ENCODE measurements around the gene KIF23. TPM values are rescaled to one million over a fixed set of nuclear protein-coding genes. Genes with fewer than 3 reads are reported as not detected.

KIF23 gene
- total and polyA plus RNA-seq, 2 of the 4 experiments (the other 2 are of a cell fraction): 37.7 to 56.1 TPM

GRCh38 chr15:69460481-69460880, 46.3 kb downstream of the KIF23 start:
- peaks cover 12% of the 10 kb centered on the region for H3K4me1 ChIP-seq (ENCODE audit: control insufficient read depth, insufficient read depth, low read length)
- ChIA-PET POLR2A (ENCODE audit: unreplicated experiment) (no interaction called here), CTCF (no interaction called here)
- no peak overlapping the region for H2BK5ac ChIP-seq (ENCODE audit: low read depth, low read length, poor library complexity, severe bottlenecking)
- in situ Hi-C loops (cut with MboI; ENCODE audit: low sequenced_read_pairs) (no loop called here), dilution Hi-C loops (cut with HindIII; ENCODE audit: low sequenced_read_pairs, unreplicated experiment) (no loop called here), intact Hi-C loops (cut with micrococcal nuclease) (no loop called here)
- H2AK5ac ChIP-seq (ENCODE audit: low read depth, low read length): no peak overlapping the region
- H3K18ac ChIP-seq (ENCODE audit: low read depth, low read length): no peak overlapping the region
- TF ChIP-seq MAFK (IDR thresholded peaks at IDR 0.05; ENCODE audit: low read depth, low read length) (no peak), FOS (IDR thresholded peaks at IDR 0.05; ENCODE audit: low read depth, low read length) (no peak), SMC3 (IDR thresholded peaks at IDR 0.05; ENCODE audit: low read depth, low read length) (no peak), NFE2L2 (IDR thresholded peaks at IDR 0.05; ENCODE audit: low read depth, low read length) (no peak), POLR2A (IDR thresholded peaks at IDR 0.05; ENCODE audit: low read depth, low read length) (no peak), RFX5 (IDR thresholded peaks at IDR 0.05; ENCODE audit: low read depth, low read length) (no peak), CEBPB (IDR thresholded peaks at IDR 0.05; ENCODE audit: low read depth, low read length) (no peak), CHD1 (IDR thresholded peaks at IDR 0.05; ENCODE audit: low read depth, low read length) (no peak), BHLHE40 (IDR thresholded peaks at IDR 0.05; ENCODE audit: low read depth, low read length) (no peak), RCOR1 (IDR thresholded peaks at IDR 0.05; ENCODE audit: insufficient replicate concordance, low read length) (no peak), MXI1 (IDR thresholded peaks at IDR 0.05; ENCODE audit: borderline replicate concordance, low read depth, low read length) (no peak)
- TF ChIP-seq, protein P1, sequence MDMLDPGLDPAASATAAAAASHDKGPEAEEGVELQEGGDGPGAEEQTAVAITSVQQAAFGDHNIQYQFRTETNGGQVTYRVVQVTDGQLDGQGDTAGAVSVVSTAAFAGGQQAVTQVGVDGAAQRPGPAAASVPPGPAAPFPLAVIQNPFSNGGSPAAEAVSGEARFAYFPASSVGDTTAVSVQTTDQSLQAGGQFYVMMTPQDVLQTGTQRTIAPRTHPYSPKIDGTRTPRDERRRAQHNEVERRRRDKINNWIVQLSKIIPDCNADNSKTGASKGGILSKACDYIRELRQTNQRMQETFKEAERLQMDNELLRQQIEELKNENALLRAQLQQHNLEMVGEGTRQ (IDR thresholded peaks at IDR 0.05; ENCODE audit: low read depth, low read length): no peak
- TF ChIP-seq, protein P2, sequence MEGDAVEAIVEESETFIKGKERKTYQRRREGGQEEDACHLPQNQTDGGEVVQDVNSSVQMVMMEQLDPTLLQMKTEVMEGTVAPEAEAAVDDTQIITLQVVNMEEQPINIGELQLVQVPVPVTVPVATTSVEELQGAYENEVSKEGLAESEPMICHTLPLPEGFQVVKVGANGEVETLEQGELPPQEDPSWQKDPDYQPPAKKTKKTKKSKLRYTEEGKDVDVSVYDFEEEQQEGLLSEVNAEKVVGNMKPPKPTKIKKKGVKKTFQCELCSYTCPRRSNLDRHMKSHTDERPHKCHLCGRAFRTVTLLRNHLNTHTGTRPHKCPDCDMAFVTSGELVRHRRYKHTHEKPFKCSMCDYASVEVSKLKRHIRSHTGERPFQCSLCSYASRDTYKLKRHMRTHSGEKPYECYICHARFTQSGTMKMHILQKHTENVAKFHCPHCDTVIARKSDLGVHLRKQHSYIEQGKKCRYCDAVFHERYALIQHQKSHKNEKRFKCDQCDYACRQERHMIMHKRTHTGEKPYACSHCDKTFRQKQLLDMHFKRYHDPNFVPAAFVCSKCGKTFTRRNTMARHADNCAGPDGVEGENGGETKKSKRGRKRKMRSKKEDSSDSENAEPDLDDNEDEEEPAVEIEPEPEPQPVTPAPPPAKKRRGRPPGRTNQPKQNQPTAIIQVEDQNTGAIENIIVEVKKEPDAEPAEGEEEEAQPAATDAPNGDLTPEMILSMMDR (conservative IDR thresholded peaks at IDR 0.05; ENCODE audit: low read depth, low read length): no peak
- no peak overlapping the region for H4K91ac ChIP-seq (ENCODE audit: insufficient read depth, low read depth, low read length)
- BruUV-seq (replicated peaks): no TSS peak
- no peak overlapping the region for H2AK9ac ChIP-seq (replicated peaks; ENCODE audit: low read depth, low read length, poor library complexity)
- no peak overlapping the region for H3K23ac ChIP-seq (ENCODE audit: low read depth, low read length)
- H3K9me3 ChIP-seq (ENCODE audit: control insufficient read depth, insufficient read depth, low read length): no peaks in the 10 kb centered on the region
- H3K79me1 ChIP-seq (ENCODE audit: low read depth in 1 of 2, low read length in 2 of 2): peaks cover 10 to 36% of the 10 kb centered on the region in 2 experiments
- H2BK120ac ChIP-seq (ENCODE audit: low read depth, low read length): no peak overlapping the region
- H2BK20ac ChIP-seq (ENCODE audit: low read depth, low read length): no peak overlapping the region
- H4K20me1 ChIP-seq (ENCODE audit: insufficient read depth, low read length): peaks cover 26% of the 10 kb centered on the region
- no peak overlapping the region for H4K8ac ChIP-seq (ENCODE audit: low read depth in 2 of 2, low read length in 2 of 2)
- no peak overlapping the region for H3K14ac ChIP-seq (replicated peaks; ENCODE audit: low read depth, low read length)
- no peak overlapping the region for H3K27ac ChIP-seq (ENCODE audit: insufficient read depth, low read length)
- no peak overlapping the region for H2BK15ac ChIP-seq (ENCODE audit: low read depth, low read length)
- no peak overlapping the region for H4K5ac ChIP-seq (ENCODE audit: low read depth, low read length)
- WGBS, 2 experiments (ENCODE audit: extremely low coverage in 2 of 2, insufficient read length in 1 of 2): no CpG with 5 or more reads among the region's 1 CpG
- no peak overlapping the region for H3K4ac ChIP-seq (ENCODE audit: low read depth, low read length)
- no peak for ATAC-seq (ENCODE audit: low read depth)
- no peak overlapping the region for H3K9ac ChIP-seq (ENCODE audit: low read depth, low read length)
- H3K4me2 ChIP-seq (ENCODE audit: low read depth, low read length): no peak overlapping the region
- H3K36me3 ChIP-seq (ENCODE audit: control insufficient read depth, insufficient read depth, low read length): peaks cover 13% of the 10 kb centered on the region
- no peak overlapping the region for H2AFZ ChIP-seq (replicated peaks; ENCODE audit: low read length, poor library complexity)
- no peak overlapping the region for H3K4me3 ChIP-seq (ENCODE audit: insufficient read depth, low read depth, low read length)
- peaks cover 25% of the 10 kb centered on the region for H3K9me1 ChIP-seq (ENCODE audit: insufficient read depth, low read length)
- no peaks in the 10 kb centered on the region for H3K27me3 ChIP-seq (ENCODE audit: control insufficient read depth, insufficient read depth, low read length)
- DNase-seq: no peak
- H3K56ac ChIP-seq (ENCODE audit: extremely low read depth, insufficient read depth, low read length): no peak overlapping the region

Data from IMR-90 (cell line).